ENCODE results near the gene RBM33. TPM values are rescaled to one million over a fixed set of nuclear protein-coding genes. Genes with fewer than 3 reads are reported as not detected.

Gene RBM33
- total and polyA plus RNA-seq, 2 of the 8 experiments (the other 6 are each of a cell fraction or from before 2014, with no cell fraction given) = 16.5 to 64.6 TPM

GRCh38 chr7:155721056-155721455 lies 76.6 kb downstream of the RBM33 start:
- Histone ChIP-seq H3K14ac (ENCODE audit: insufficient read length) (no peak overlapping the region), H2BK12ac (ENCODE audit: low read depth, low read length) (no peak overlapping the region), H3K9ac (replicated peaks in 1 of 4; ENCODE audit: extremely low read depth in 1 of 4, low read depth in 3 of 4, low read length in 3 of 4) (no peak overlapping the region), H2BK15ac (ENCODE audit: low read length) (no peak overlapping the region), H3K18ac (ENCODE audit: extremely low read depth, low read length) (no peak overlapping the region), H3K23ac (ENCODE audit: insufficient read length) (no peak overlapping the region), H3K4me2 (ENCODE audit: insufficient read depth in 1 of 2, low read depth in 2 of 2, low read length in 2 of 2) (no peak overlapping the region), H2AK5ac (ENCODE audit: low read depth, low read length) (no peak overlapping the region), H3K79me1 (ENCODE audit: low read depth, low read length) (no peaks in the 10 kb centered on the region; the same call in 1 of the 2 replicates), H2BK5ac (ENCODE audit: low read depth, low read length) (no peak overlapping the region), H3K79me2 (ENCODE audit: control insufficient read depth in 1 of 2, insufficient read depth in 2 of 2, low read length in 2 of 2) (peaks cover 0 to 33% of the 10 kb centered on the region in 2 experiments; a peak in 2 of 4 replicates), H3K56ac (replicated peaks; ENCODE audit: insufficient read length, low read depth, low read length) (no peak overlapping the region), H3K9me3 (ENCODE audit: insufficient read depth in 2 of 2, low read depth in 1 of 2, low read length in 1 of 2) (no peaks in the 10 kb centered on the region), H3K27ac (ENCODE audit: low read depth, low read length) (no peak overlapping the region), H2BK20ac (ENCODE audit: low read length) (no peak overlapping the region), H3K4ac (replicated peaks; ENCODE audit: insufficient read length, low read depth, low read length) (no peak overlapping the region), H4K5ac (ENCODE audit: insufficient read length, low read depth, low read length) (no peak overlapping the region), H3K27me3 (replicated peaks in 1 of 4; ENCODE audit: control insufficient read depth in 3 of 4, extremely low read depth in 1 of 4, insufficient read depth in 3 of 4, low read length in 3 of 4) (no peaks in the 10 kb centered on the region), H4K20me1 (replicated peaks in 1 of 2; ENCODE audit: control insufficient read depth in 1 of 2, insufficient read depth in 2 of 2, low read length in 2 of 2) (peaks cover 0 to 10% of the 10 kb centered on the region in 2 experiments), H3K23me2 (ENCODE audit: low read depth, low read length) (no peaks in the 10 kb centered on the region), H4K91ac (replicated peaks; ENCODE audit: insufficient read length, low read length) (no peak overlapping the region), H3K4me1 (replicated peaks in 1 of 4; ENCODE audit: control insufficient read depth in 3 of 4, insufficient read depth in 4 of 4, low read length in 3 of 4) (peaks cover 0 to 5% (median 0%) of the 10 kb centered on the region in 4 experiments; a peak in 1 of 7 replicates), H2AFZ (ENCODE audit: low read length) (no peak overlapping the region), H2BK120ac (replicated peaks; ENCODE audit: low read depth, low read length) (no peak overlapping the region), H4K8ac (ENCODE audit: extremely low read depth, insufficient read depth, low read length) (no peak overlapping the region), H3K4me3 (ENCODE audit: extremely low read depth in 1 of 4, insufficient read depth in 2 of 4, low read depth in 3 of 4, low read length in 4 of 4) (no peak overlapping the region), H3K36me3 (ENCODE audit: control insufficient read depth in 2 of 4, insufficient read depth in 4 of 4, low read length in 3 of 4) (peaks cover 0 to 20% (median 5%) of the 10 kb centered on the region in 4 experiments; a peak in 4 of 8 replicates)
- ChIA-PET CTCF (ENCODE audit: partially characterized antibody) (interaction anchor here (0.9 to 1.4 kb wide), 2 partner anchors 11 to 123 kb away, joined by 3 read pairs; no protein-coding TSS in a partner anchor), POLR2A (ENCODE audit: partially characterized antibody) (no interaction called here)
- FAIRE-seq (no peak), DNase-seq (ENCODE audit: low read depth in 1 of 2, low spot score in 2 of 2) (no peak)
- WGBS, 2 experiments (ENCODE audit: extremely low coverage in 1 of 2, insufficient coverage in 1 of 2, insufficient read length in 1 of 2, insufficient replicate concordance in 2 of 2, low coverage in 1 of 2, low lambda C conversion rate in 2 of 2, missing lambda C conversion rate in 1 of 2) = 94% methylated on average over 6 of the region's 6 CpGs; no CpG with 5 or more reads in 1 of the 2 experiments
- TF ChIP-seq MAX (IDR thresholded peaks at IDR 0.05) (no peak), USF2 (IDR thresholded peaks at IDR 0.05; ENCODE audit: low read length) (no peak), MAFK (IDR thresholded peaks at IDR 0.05; ENCODE audit: low read depth, low read length) (no peak), BACH1 (IDR thresholded peaks at IDR 0.05; ENCODE audit: low read length) (no peak), TAF7 (optimal IDR thresholded peaks at IDR 0.05; ENCODE audit: borderline replicate concordance, low read depth, low read length) (no peak), CTBP2 (IDR thresholded peaks at IDR 0.05; ENCODE audit: borderline replicate concordance, insufficient read depth, insufficient read length, low read length) (no peak), GABPA (IDR thresholded peaks at IDR 0.05; ENCODE audit: borderline replicate concordance, insufficient read depth, low read length) (no peak)
